ENCODE measurements around the gene THSD7B. TPM values are rescaled to one million over a fixed set of nuclear protein-coding genes. Genes with fewer than 3 reads are reported as not detected.

Gene THSD7B
- total and polyA plus RNA-seq, 2 experiments from 2014 or later, result not detected

DNA sequence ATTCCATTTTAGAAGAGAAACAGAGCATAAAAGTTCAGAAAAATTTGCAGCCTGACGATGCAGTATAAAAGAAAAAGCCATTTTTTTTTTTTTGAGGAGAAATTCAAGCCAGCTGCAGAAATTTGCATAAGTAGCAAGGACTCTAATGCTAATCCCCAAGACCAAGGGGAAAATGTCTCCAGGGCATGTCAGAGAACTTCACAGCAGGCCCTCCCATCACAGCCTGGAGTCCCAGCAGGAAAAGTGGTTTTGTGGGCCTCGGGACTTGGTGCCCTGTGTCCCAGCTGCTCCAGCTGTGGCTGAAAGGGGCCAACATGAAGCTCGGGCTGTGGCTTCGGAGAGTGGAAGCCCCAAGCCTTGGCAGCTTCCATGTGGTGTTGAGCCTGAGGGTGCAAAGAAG is 873.6 kb downstream of the THSD7B start:
- no peak overlapping the region for H3K4me3 ChIP-seq
- H3K27ac ChIP-seq, result no peak overlapping the region
- H3K4me1 ChIP-seq (ENCODE audit: low read depth), result no peaks in the 10 kb centered on the region
- TF ChIP-seq, protein P1, sequence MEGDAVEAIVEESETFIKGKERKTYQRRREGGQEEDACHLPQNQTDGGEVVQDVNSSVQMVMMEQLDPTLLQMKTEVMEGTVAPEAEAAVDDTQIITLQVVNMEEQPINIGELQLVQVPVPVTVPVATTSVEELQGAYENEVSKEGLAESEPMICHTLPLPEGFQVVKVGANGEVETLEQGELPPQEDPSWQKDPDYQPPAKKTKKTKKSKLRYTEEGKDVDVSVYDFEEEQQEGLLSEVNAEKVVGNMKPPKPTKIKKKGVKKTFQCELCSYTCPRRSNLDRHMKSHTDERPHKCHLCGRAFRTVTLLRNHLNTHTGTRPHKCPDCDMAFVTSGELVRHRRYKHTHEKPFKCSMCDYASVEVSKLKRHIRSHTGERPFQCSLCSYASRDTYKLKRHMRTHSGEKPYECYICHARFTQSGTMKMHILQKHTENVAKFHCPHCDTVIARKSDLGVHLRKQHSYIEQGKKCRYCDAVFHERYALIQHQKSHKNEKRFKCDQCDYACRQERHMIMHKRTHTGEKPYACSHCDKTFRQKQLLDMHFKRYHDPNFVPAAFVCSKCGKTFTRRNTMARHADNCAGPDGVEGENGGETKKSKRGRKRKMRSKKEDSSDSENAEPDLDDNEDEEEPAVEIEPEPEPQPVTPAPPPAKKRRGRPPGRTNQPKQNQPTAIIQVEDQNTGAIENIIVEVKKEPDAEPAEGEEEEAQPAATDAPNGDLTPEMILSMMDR (IDR thresholded peaks at IDR 0.05; ENCODE audit: low read depth, low read length), result no peak
- H3K27me3 ChIP-seq, result no peaks in the 10 kb centered on the region
- no peaks in the 10 kb centered on the region for H3K36me3 ChIP-seq
- no peak for DNase-seq (ENCODE audit: low read depth in 1 of 2, low spot score in 1 of 2)
- no peaks in the 10 kb centered on the region for H3K9me3 ChIP-seq (ENCODE audit: low read depth)

DNA sequence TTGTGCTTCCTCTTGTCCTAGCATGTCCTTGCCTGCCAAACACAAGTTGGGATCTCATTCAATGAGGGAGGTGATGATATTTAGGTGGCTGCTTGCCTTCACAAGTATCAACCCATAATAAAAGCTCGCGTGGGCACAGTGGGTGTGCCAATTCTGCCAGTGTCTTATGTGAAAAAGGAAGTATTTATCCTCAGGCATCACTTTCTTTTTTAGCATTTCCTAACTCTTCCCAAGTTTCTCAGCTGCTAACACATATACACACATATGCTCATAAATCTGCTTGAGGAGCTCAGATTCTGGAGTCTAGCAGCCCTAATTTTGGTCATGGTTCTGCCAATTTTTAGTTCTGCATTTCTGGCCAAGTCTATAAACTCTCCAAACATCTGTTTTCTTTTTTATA is 879.4 kb downstream of the THSD7B start:
- Histone ChIP-seq H3K9me3 (ENCODE audit: low read depth) (no peaks in the 10 kb centered on the region), H3K27me3 (no peaks in the 10 kb centered on the region), H3K4me1 (ENCODE audit: low read depth) (no peaks in the 10 kb centered on the region), H3K27ac (no peak overlapping the region), H3K4me3 (no peak overlapping the region), H3K36me3 (no peaks in the 10 kb centered on the region)
- TF ChIP-seq, protein P1 (IDR thresholded peaks at IDR 0.05; ENCODE audit: low read depth, low read length), result no peak
- no peak for DNase-seq (ENCODE audit: low read depth in 1 of 2, low spot score in 1 of 2)

DNA sequence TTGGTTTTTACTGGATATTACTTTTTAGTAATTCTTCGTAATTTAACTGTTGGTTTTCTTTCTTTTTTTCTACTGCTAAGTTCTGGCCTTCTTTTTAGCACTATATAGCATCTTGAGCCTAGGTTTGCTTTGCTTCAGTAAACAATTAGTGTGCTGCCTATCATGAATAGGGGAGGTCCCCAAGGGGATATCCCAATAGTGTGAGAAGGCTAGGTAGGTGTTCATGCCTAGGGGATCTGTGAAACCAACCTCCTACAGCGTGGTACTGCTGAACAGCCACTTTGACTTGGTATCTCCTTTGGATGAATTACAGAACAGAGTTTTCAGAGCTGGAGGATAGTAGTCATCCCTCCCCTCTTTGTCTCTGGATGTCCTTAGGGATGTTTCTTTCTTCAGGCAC is 888.7 kb downstream of the THSD7B start:
- no peaks in the 10 kb centered on the region for H3K27me3 ChIP-seq
- DNase-seq (ENCODE audit: low read depth in 1 of 2, low spot score in 1 of 2), result no peak
- no peak overlapping the region for H3K4me3 ChIP-seq
- no peak overlapping the region for H3K27ac ChIP-seq
- no peaks in the 10 kb centered on the region for H3K4me1 ChIP-seq (ENCODE audit: low read depth)
- no peaks in the 10 kb centered on the region for H3K9me3 ChIP-seq (ENCODE audit: low read depth)
- no peaks in the 10 kb centered on the region for H3K36me3 ChIP-seq
- TF ChIP-seq, protein P1 (IDR thresholded peaks at IDR 0.05; ENCODE audit: low read depth, low read length), result no peak

- no peaks in the 10 kb centered on the region for H3K4me1 ChIP-seq (ENCODE audit: low read depth)
- H3K9me3 ChIP-seq (ENCODE audit: low read depth), result no peaks in the 10 kb centered on the region
- H3K4me3 ChIP-seq, result no peak overlapping the region
- no peaks in the 10 kb centered on the region for H3K27me3 ChIP-seq
- H3K36me3 ChIP-seq, result no peaks in the 10 kb centered on the region
- no peak overlapping the region for H3K27ac ChIP-seq
- DNase-seq (ENCODE audit: low read depth in 1 of 2, low spot score in 1 of 2), result no peak
- TF ChIP-seq, protein P1 (IDR thresholded peaks at IDR 0.05; ENCODE audit: low read depth, low read length), result no peak
Observed at GRCh38 chr2:137655814-137656213, 890.5 kb downstream of the THSD7B start.

DNA sequence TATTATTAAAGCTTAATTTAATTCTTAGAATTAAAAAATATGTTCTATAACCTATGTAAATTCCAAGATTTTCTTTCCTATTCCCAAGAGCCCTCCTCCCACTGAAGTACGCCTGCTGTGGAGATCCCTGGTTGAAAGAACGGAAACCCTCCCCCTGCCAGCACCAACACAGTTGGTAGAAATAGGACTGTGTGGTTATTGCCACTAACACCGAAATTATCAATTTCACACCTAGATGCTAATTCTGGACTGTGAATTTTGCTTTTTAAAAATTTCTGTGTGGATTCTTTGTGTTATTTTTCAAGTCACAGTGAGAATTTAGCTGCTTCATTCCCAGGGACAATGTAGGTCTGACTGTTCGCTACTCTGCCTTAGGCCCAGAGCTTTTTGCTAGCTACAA is 893.1 kb downstream of the THSD7B start:
- no peak for DNase-seq (ENCODE audit: low read depth in 1 of 2, low spot score in 1 of 2)
- Histone ChIP-seq H3K36me3 (no peaks in the 10 kb centered on the region), H3K4me1 (ENCODE audit: low read depth) (no peaks in the 10 kb centered on the region), H3K9me3 (ENCODE audit: low read depth) (no peaks in the 10 kb centered on the region), H3K4me3 (no peak overlapping the region), H3K27ac (no peak overlapping the region), H3K27me3 (no peaks in the 10 kb centered on the region)
- TF ChIP-seq, protein P1 (IDR thresholded peaks at IDR 0.05; ENCODE audit: low read depth, low read length), result no peak

GRCh38 chr2:137659616-137660015 is 894.3 kb downstream of the THSD7B start:
- Histone ChIP-seq H3K27me3 (no peaks in the 10 kb centered on the region), H3K4me1 (ENCODE audit: low read depth) (no peaks in the 10 kb centered on the region), H3K9me3 (ENCODE audit: low read depth) (no peaks in the 10 kb centered on the region), H3K36me3 (no peaks in the 10 kb centered on the region), H3K4me3 (no peak overlapping the region), H3K27ac (no peak overlapping the region)
- TF ChIP-seq, protein P1 (IDR thresholded peaks at IDR 0.05; ENCODE audit: low read depth, low read length), result no peak
- DNase-seq (ENCODE audit: low read depth in 1 of 2, low spot score in 1 of 2), result no peak
